Measurements from ENCODE around the gene SNAP29. TPM values are rescaled to one million over a fixed set of nuclear protein-coding genes. Genes with fewer than 3 reads are reported as not detected.
A peak's percentile ranks its signal among the peaks of the same experiment; 100 is the strongest.

Gene SNAP29
- total and polyA plus RNA-seq, 9 of the 15 experiments (the other 6 are each of a cell fraction or from before 2014, with no cell fraction given), result 19.5 to 250 (median 75.9) TPM

DNA sequence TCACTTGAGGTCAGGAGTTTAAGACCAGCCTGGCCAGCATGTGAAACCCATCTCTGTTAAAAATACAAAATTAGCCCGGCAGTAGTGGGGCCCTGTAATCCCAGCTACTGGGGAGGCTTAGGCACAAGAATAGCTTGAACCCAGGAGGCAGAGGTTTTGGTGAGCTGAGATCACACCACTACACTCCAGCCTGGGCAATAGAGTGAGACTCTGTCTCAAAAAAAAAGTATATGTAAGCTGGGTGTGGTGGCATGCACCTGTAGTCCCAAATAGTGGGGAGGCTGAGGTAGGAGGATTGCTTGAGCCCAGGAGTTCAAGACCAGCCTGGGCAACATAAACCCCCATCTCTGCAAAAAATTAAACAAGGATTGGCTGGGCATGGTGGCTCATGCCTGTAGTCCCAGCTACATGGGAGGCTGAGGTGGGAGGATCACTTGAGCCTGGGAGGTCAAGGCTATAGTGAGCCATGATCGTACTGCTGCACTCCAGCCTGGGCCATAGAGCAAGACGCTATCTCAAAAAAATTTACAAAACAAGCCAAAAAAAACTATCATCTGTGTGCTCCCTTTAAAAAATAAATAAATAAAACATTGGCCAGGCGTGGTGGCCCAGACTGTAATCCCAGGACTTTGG, 69.2 kb downstream of the SNAP29 start (continued):
- TF ChIP-seq, protein P1, sequence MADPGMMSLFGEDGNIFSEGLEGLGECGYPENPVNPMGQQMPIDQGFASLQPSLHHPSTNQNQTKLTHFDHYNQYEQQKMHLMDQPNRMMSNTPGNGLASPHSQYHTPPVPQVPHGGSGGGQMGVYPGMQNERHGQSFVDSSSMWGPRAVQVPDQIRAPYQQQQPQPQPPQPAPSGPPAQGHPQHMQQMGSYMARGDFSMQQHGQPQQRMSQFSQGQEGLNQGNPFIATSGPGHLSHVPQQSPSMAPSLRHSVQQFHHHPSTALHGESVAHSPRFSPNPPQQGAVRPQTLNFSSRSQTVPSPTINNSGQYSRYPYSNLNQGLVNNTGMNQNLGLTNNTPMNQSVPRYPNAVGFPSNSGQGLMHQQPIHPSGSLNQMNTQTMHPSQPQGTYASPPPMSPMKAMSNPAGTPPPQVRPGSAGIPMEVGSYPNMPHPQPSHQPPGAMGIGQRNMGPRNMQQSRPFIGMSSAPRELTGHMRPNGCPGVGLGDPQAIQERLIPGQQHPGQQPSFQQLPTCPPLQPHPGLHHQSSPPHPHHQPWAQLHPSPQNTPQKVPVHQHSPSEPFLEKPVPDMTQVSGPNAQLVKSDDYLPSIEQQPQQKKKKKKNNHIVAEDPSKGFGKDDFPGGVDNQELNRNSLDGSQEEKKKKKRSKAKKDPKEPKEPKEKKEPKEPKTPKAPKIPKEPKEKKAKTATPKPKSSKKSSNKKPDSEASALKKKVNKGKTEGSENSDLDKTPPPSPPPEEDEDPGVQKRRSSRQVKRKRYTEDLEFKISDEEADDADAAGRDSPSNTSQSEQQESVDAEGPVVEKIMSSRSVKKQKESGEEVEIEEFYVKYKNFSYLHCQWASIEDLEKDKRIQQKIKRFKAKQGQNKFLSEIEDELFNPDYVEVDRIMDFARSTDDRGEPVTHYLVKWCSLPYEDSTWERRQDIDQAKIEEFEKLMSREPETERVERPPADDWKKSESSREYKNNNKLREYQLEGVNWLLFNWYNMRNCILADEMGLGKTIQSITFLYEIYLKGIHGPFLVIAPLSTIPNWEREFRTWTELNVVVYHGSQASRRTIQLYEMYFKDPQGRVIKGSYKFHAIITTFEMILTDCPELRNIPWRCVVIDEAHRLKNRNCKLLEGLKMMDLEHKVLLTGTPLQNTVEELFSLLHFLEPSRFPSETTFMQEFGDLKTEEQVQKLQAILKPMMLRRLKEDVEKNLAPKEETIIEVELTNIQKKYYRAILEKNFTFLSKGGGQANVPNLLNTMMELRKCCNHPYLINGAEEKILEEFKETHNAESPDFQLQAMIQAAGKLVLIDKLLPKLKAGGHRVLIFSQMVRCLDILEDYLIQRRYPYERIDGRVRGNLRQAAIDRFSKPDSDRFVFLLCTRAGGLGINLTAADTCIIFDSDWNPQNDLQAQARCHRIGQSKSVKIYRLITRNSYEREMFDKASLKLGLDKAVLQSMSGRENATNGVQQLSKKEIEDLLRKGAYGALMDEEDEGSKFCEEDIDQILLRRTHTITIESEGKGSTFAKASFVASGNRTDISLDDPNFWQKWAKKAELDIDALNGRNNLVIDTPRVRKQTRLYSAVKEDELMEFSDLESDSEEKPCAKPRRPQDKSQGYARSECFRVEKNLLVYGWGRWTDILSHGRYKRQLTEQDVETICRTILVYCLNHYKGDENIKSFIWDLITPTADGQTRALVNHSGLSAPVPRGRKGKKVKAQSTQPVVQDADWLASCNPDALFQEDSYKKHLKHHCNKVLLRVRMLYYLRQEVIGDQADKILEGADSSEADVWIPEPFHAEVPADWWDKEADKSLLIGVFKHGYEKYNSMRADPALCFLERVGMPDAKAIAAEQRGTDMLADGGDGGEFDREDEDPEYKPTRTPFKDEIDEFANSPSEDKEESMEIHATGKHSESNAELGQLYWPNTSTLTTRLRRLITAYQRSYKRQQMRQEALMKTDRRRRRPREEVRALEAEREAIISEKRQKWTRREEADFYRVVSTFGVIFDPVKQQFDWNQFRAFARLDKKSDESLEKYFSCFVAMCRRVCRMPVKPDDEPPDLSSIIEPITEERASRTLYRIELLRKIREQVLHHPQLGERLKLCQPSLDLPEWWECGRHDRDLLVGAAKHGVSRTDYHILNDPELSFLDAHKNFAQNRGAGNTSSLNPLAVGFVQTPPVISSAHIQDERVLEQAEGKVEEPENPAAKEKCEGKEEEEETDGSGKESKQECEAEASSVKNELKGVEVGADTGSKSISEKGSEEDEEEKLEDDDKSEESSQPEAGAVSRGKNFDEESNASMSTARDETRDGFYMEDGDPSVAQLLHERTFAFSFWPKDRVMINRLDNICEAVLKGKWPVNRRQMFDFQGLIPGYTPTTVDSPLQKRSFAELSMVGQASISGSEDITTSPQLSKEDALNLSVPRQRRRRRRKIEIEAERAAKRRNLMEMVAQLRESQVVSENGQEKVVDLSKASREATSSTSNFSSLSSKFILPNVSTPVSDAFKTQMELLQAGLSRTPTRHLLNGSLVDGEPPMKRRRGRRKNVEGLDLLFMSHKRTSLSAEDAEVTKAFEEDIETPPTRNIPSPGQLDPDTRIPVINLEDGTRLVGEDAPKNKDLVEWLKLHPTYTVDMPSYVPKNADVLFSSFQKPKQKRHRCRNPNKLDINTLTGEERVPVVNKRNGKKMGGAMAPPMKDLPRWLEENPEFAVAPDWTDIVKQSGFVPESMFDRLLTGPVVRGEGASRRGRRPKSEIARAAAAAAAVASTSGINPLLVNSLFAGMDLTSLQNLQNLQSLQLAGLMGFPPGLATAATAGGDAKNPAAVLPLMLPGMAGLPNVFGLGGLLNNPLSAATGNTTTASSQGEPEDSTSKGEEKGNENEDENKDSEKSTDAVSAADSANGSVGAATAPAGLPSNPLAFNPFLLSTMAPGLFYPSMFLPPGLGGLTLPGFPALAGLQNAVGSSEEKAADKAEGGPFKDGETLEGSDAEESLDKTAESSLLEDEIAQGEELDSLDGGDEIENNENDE (IDR thresholded peaks at IDR 0.05; ENCODE audit: low read depth, low read length), result no peak
- TF ChIP-seq POLR2B (IDR thresholded peaks at IDR 0.05; ENCODE audit: low read depth, partially characterized antibody) (no peak), SRSF1 (IDR thresholded peaks at IDR 0.05; ENCODE audit: low read depth, low read length) (no peak), PHF8 (IDR thresholded peaks at IDR 0.05; ENCODE audit: borderline replicate concordance, low read length) (peak; percentile 15; the same call in 1 of the 2 replicates), ZNF586 (CRISPR knock-in tag; conservative IDR thresholded peaks at IDR 0.05) (no peak), ZNF274 (IDR thresholded peaks at IDR 0.05; ENCODE audit: borderline replicate concordance, low read depth, low read length) (no peak), RBM22 (IDR thresholded peaks at IDR 0.05; ENCODE audit: low read depth, low read length, poor library complexity, severe bottlenecking) (no peak), SIX5 (IDR thresholded peaks at IDR 0.05; ENCODE audit: borderline replicate concordance in 1 of 2, insufficient read depth in 1 of 2, low read depth in 1 of 2, low read length in 2 of 2) (no peak)
- TF ChIP-seq, protein P2, sequence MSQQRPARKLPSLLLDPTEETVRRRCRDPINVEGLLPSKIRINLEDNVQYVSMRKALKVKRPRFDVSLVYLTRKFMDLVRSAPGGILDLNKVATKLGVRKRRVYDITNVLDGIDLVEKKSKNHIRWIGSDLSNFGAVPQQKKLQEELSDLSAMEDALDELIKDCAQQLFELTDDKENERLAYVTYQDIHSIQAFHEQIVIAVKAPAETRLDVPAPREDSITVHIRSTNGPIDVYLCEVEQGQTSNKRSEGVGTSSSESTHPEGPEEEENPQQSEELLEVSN (IDR thresholded peaks at IDR 0.05; ENCODE audit: borderline replicate concordance in 1 of 2, extremely low read depth in 1 of 2, insufficient read depth in 1 of 2, insufficient read length in 1 of 2, low read depth in 1 of 2, low read length in 1 of 2, poor library complexity in 1 of 2, severe bottlenecking in 1 of 2), result no peak
- TF ChIP-seq, protein P3, sequence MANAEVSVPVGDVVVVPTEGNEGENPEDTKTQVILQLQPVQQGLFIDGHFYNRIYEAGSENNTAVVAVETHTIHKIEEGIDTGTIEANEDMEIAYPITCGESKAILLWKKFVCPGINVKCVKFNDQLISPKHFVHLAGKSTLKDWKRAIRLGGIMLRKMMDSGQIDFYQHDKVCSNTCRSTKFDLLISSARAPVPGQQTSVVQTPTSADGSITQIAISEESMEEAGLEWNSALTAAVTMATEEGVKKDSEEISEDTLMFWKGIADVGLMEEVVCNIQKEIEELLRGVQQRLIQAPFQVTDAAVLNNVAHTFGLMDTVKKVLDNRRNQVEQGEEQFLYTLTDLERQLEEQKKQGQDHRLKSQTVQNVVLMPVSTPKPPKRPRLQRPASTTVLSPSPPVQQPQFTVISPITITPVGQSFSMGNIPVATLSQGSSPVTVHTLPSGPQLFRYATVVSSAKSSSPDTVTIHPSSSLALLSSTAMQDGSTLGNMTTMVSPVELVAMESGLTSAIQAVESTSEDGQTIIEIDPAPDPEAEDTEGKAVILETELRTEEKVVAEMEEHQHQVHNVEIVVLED (CRISPR knock-in tag; IDR thresholded peaks at IDR 0.05), result no peak
